HG02571 (cell line): ENCODE measurements around the gene SYAP1.
"Not testable (repeated sequence)": the region's sequence is repeated elsewhere in the genome, so short reads cannot be mapped to it uniquely, and the experiment has no call there.

Experiments used
- ATAC-seq: cut with Tn5 transposase; IDR thresholded peaks from one replicate; pipeline ENCODE4 v1.9.1; 2021; ENCODE audit warnings: mild to moderate bottlenecking, moderate library complexity; ENCODE audit not compliant: unreplicated experiment

Gene SYAP1

DNA sequence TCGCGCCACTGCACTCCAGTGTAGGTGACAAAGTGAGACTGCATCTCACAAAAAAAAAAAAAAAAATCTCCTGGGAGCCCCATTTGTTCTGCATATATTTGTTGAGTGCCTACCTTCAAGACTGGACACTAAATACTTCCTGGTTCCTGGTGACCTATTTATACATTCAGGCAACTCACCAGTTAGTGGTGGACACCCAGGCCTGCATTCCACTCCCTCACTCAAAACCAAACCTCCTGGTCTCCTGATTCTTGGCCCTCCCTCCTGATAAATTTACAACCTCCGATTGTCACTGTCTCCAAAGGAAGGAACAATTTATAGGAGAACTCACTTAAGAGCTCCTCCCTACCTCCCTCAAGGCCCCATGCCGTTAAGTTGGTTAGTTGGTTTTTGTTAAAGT is 3.1 kb downstream of the SYAP1 start:
- ATAC-seq = no peak

GRCh38 chrX:16725072-16725471 is 5.7 kb downstream of the SYAP1 start:
- no peak for ATAC-seq

DNA sequence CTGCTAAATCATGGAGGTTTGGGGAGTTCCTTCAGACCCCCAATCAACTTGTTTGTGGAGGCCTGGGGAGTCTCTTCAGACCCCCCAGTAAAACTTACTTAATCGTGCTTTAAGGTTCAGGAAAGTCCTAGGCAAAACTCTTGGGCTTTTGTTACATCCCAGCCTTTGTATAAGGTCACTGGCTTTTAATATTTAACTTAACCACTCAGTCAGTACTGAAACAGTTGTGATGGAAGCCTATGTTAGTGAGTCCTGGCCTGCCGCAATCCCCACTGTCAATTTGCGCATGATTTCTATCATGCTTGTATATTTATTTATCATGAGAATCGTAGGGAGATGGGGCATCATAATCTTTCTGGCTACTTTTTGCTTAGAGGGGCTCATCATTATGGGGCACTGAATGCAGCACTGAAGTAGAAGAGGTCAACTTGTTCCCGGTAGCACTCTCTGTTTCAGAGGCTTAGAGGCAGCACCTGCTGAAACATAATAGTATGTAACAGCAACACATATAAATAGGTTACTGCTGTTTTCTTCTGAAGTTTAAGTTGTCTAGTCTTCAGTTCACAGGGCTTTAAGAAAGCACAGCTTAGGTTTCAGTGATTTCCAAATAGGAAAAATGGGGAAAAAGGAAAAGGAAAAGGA is 7.1 kb downstream of the SYAP1 start:
- ATAC-seq = peak; percentile 78

DNA sequence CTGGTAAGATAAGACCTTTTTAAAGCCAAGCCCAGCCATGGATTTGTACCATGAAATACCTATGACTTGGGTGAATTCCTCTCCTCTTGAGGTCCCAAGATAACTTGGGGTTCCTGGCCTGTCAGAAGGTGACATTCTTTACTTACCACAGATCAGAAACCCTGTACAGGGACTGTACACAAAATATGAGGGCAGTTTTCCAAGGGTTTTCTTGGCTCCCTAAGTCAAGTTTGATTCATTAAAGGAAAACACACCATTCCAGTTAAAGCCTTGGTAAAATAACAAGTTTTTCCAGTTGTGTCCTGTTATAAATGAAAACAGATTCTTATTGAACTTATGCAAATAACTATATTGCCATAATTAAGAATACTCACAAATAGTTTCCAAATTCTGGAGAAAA is 8.2 kb downstream of the SYAP1 start:
- ATAC-seq = no peak

DNA sequence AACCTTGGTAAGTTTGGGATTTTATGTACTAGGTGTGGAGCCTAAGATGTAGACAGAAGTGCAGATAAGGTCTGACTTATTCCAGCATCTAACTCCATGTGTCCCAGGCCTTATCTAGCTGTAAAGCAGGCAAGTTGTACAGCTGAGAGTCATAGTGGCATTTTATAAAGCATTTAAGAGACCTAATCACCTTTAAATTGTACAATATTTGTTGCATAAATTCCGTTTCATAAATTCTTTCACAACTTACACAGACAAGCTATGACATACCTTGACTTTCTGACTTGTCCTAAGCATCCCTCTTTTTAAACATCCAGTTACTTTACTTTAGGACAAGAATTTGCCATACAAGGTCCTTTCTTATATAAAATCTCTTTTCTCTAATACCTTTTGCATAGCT is 11.0 kb downstream of the SYAP1 start:
- ATAC-seq = no peak

GRCh38 chrX:16733013-16733412 is 13.6 kb downstream of the SYAP1 start:
- ATAC-seq = no peak

GRCh38 chrX:16737024-16737423 is 17.6 kb downstream of the SYAP1 start:
- ATAC-seq = no peak

GRCh38 chrX:16739574-16739973 is 20.2 kb downstream of the SYAP1 start:
- no peak for ATAC-seq

- ATAC-seq = no peak
Measured at GRCh38 chrX:16743604-16744325, 24.4 kb downstream of the SYAP1 start.

DNA sequence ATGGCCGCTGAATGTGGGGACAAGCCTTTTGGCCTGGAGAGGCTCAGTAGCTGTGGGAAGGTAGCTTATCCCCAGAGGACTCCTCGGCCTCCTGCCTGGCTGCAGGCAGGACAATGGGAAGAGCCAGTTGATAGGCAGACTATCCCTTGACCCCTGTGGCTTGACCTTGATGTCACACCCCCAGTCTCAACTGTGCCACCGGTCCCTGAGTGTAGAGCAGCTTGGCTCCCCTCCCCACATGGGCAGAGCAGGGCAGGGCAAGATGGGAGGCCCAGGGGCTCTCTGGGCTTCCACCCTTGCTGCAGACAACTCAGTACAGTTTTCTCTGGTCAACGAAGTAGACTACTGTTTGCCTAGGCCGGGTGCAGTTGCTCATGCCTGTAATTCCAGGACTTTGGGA is 25.7 kb downstream of the SYAP1 start:
- no peak for ATAC-seq

DNA sequence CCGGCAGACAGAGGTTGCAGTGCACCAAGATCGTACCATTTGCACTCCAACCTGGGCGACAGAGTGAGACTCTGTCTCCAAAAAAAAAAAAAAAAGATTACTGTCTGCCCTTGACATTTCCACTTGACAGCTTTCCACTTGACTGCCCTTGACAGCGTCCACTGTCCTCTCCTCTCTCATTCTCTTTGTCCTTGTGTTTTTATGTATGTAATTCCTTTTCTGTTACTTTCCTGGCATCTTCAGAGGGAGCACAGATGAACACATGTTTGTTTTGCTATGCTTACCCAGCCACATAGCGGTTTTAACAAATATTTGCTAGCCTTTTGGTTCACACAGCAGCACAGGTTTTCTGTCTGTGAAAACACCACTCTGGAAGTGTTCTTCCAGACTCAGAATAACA is 26.2 kb downstream of the SYAP1 start:
- ATAC-seq = no peak

- no peak for ATAC-seq
Measured at GRCh38 chrX:16748425-16748824, 29.0 kb downstream of the SYAP1 start.

DNA sequence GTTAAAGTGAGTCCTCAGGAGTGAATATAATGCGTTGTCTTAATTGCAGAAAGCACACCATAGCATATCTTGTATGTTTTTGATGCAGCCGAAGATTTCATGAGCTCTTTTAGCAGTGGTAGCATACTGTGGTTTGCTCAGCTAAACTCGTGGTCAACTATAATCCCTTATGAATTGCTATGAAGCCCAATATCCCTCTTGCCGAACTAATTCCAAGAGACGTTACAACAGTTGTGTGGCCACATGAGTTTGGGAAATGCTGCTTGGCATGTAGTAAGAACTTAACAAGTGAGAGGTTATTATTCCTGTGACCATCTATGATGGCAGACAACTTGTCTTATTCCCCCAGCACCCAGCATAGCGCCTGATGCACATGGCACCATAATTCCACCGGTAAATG is 30.7 kb downstream of the SYAP1 start:
- ATAC-seq = no peak

DNA sequence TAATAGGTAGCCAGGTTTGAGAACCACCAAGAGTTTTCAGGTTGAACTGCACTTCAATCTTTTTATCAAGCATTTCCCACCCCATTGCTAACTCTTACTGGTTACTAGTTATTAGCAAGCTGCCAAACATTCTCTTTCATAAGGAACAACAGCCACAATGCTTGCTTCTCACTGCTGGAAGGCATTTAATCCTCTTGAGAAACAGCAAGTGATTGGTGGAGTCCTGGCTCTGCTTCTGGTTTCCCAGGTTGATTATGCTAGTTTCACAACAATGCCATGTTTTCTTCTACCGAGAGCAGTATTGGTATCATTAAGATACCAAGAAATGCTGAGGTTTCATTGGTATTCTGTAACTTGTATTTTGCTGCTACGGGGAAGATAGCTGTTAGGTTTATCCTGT is 34.6 kb downstream of the SYAP1 start:
- ATAC-seq = no peak

DNA sequence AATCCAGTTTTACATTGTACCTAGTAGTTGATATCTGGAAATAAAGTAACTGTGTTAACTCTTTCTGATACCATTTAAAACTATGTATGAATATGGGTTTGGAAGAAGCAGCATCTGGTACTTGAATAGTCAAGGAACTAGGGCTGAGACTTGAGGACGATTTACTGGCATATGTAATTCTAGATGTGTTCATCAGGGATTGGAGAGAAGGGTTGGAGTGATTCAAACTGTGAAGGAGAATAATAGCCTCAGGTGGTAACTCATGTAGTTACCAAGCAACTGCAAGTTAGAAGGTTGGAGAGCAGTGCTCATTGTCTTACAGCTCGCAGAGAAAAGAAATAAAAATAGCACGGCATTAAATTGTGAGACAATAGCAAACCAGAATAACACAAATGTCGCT is 37.3 kb downstream of the SYAP1 start:
- ATAC-seq = no peak

- not testable (repeated sequence) for ATAC-seq
Measured at GRCh38 chrX:16761500-16761899, 42.1 kb downstream of the SYAP1 start.

DNA sequence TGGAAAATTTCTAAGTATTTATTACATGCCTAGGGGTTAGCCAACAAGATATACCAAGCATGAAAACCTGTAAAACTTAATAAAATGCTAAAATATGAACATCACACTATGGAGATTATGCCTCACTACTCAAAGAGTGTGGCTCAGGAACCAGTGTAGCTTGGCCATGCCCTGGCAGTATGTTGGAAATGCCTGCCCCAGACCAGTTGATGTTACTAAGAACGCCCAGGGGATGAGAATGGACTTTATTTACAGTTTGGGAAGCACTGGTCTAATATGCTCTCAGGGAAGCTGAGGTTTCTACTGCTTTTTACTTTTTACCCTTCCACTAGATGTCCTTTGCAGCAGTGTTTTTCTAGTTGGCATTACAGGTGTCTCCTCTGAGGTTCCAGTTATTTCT is 43.2 kb downstream of the SYAP1 start:
- ATAC-seq = no peak

DNA sequence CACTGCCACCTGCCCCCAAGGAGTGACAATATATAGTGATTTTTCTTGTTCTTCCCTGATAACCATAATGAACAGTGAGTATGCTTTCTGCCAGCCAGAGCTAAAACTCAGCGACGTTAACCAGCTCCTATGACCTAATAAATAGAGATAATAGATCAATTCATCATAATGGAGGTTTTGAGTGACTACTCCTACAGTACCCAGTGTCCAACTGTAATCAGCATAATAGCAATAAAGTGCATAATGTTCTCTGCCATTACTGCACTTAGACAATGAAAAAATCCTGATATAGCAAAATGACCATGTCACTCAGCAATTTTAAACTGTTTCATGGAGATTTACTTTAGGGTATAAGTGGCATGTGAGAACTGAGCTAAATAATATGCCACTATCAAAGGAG is 46.2 kb downstream of the SYAP1 start:
- ATAC-seq = no peak

DNA sequence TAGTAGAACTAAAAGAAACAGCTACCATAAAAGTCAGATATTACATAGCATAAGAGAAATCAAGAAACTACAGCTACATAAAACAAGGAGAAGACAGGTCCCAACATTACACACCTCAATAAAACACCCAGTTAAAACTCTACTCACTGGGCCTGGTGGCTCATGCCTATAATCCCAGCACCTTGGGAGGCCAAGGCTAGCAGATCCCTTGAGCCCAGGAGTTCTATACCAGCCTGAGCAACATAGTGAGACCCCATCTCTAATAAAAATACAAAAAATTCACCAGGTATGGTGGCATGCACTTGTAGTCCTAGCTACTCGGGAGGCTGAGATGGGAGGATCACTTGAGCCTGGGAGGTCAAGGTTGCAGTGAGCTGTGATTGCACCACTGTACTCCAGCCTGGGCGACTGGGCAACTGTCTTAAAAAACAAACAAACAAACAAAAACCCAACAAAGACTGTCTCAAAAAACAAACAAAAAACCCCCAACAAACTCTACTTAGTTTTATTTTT is 51.6 kb downstream of the SYAP1 start:
- no peak for ATAC-seq

DNA sequence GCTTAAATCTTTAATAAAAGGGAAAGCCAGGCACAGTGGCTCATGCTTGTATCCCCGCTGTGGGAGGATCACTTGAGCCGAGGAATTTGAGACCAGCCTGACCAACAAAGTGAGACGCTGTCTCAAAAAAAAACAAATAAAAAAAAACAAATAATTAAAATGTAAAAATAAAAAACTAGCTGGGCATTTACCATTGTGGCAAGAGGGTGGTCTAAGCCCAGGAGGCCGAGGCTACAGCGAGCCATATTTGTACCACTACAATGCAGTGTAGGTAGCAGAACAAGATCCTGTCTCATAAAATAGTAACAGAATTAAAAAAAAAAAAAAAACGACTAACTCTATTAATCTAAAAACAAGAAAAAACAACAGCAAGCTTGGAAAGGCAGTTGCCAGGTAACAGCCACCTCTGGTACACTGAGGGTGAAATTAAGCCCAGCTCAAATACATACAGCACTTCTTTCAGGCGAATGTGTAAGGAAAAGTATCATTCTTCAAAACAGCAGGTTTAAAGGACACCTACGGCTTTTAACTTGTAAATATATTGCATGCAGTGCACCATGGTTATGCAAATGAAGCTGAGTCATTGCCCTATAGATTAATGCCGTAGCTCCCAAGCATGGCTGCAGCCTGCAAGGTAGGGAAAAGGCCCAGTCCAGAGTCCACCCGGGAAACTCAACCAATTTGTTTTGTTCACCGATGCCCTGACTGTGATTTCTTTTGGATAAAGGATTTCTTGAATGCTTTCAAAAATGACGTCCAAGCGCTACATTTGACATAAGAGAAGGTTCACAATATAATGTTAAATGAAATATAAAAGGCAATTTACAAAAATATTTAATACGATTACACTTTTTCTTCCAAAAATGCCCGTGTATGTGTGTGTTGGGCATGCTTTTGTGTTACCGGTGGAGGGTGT is 52.3 kb downstream of the SYAP1 start:
- ATAC-seq = no peak

DNA sequence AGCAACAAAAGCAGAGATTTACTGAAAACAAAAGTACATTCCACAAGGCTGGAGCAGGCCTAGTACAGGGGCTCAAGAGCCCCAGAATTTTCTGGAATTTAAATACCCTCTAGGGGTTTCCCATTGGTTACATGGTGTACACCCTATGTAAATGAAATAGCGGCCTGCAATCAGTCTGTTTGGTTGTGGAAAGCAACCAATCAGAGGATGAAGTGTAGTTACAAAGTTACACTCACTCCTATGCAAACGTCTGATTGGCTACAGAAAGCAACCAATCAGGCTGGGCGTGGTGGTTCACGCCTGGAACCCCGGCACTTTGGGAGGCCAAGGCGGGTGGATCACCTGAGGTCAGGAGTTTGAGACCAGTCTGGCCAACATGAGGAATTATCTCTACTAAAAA is 53.0 kb downstream of the SYAP1 start:
- ATAC-seq = no peak

GRCh38 chrX:16774746-16775145 is 55.3 kb downstream of the SYAP1 start:
- no peak for ATAC-seq
